HEK293T (cell line): Measurements from ENCODE around the gene TDRD9.

Source experiments
- FOXA1 ChIP-seq: fragments of 450-650 bp; IDR thresholded peaks from 2 replicates; pipeline ENCODE4 v1.6.1; 2016; ENCODE audit warnings: mild to moderate bottlenecking
- FOXK2 ChIP-seq: fragments of 450-650 bp; IDR thresholded peaks from 2 replicates; pipeline ENCODE4 v1.6.1; 2016; ENCODE audit warnings: mild to moderate bottlenecking
- FOXM1 ChIP-seq: fragments of 450-650 bp; IDR thresholded peaks from 2 replicates; pipeline ENCODE4 v1.6.1; 2017; ENCODE audit warnings: mild to moderate bottlenecking, borderline replicate concordance
- L3MBTL2 ChIP-seq: fragments of 450-650 bp; conservative IDR thresholded peaks from 2 replicates; pipeline ENCODE4 v1.6.1; 2016; ENCODE audit warnings: mild to moderate bottlenecking
- NFRKB ChIP-seq: fragments of 450-650 bp; IDR thresholded peaks from 2 replicates; pipeline ENCODE4 v1.6.1; 2016; ENCODE audit warnings: mild to moderate bottlenecking, moderate library complexity
- TARDBP ChIP-seq: fragments of 450-650 bp; IDR thresholded peaks from 2 replicates; pipeline ENCODE4 v1.6.1; 2016
- ZNF384 ChIP-seq: fragments of 450-650 bp; IDR thresholded peaks from 2 replicates; pipeline ENCODE4 v1.6.1; 2016

DNA sequence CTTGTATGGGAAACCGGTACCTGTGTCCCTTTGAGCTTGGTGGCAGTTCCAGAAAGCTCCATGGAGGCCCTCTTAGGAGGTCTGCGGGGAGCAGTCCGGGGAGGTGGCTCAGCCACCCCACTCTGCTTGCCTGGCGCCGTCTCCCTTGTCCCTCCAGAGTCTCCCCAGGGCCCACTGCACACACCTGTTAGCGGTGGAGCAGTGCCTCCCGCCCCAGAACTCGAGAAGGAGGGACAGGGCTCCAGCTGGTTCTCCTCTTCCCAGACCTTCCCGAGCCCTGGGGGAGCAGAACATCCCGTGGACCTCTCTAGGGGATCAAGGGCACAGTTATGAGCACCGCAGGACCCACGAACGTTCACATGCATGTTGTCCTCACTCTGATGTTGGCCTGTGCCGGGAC lies 168.1 kb downstream of the TDRD9 start:
- no peak for TF ChIP-seq FOXM1
- no peak for TF ChIP-seq TARDBP
- no peak for TF ChIP-seq ZNF384
- TF ChIP-seq FOXK2 = no peak
- no peak for TF ChIP-seq NFRKB
- TF ChIP-seq L3MBTL2 = no peak
- no peak for TF ChIP-seq FOXA1
